Prostate gland (tissue), 2 donors: Measurements from ENCODE around the gene IQCM.

ENCODE experiments used
- CTCF ChIP-seq, 4 experiments: fragments of 200-600 bp in 2 of 4; fragments of 450-650 bp in 2 of 4; sonication (generic) in 2 of 4; IDR thresholded peaks; 1 replicate in 3 of 4; 2 replicates in 1 of 4; pipeline ENCODE4 v1.5.1; 2016 to 2019; ENCODE audit warnings: antibody characterized with exemption in 4 of 4, mild to moderate bottlenecking in 2 of 4, moderate library complexity in 2 of 4
- POLR2A ChIP-seq: fragments of 450-650 bp; IDR thresholded peaks from one replicate; pipeline ENCODE4 v1.6.1; 2016; ENCODE audit warnings: antibody characterized with exemption, mild to moderate bottlenecking
- POLR2AphosphoS5 ChIP-seq: sonication (generic); formaldehyde crosslinking; IDR thresholded peaks from one replicate; pipeline ENCODE4 v1.6.1; 2017; ENCODE audit warnings: antibody characterized with exemption

DNA sequence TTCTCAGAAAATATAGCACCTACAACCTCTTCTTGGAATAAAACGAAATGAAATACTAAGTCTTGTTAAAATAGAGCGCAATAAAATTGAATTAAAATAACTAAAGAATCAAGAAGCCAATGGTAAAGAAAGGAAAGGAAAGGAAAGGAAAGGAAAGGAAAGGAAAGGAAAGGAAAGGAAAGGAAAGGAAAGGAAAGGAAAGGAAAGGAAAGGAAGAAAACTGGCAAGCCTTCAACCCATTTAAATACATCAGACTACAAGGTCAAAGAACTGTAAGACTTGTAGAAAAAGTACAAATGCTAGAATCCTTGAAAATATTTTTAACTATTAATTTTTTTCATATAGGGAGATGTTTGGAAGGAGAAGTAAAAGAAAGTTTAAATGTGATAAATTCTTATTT is 372.1 kb downstream of the IQCM start:
- TF ChIP-seq CTCF (IDR thresholded peaks at IDR 0.05) (no peak), POLR2A (no peak), POLR2AphosphoS5 (no peak)
